RKO (cell line): Measurements from ENCODE around the gene GAB4.
"Not testable (repeated sequence)": the region's sequence is repeated elsewhere in the genome, so short reads cannot be mapped to it uniquely, and the experiment has no call there.

Experiments
- DNase-seq: peaks from one replicate; pipeline ENCODE4 v3.0.0-alpha.2; 2016; ENCODE audit warnings: low spot score

GAB4 gene

DNA sequence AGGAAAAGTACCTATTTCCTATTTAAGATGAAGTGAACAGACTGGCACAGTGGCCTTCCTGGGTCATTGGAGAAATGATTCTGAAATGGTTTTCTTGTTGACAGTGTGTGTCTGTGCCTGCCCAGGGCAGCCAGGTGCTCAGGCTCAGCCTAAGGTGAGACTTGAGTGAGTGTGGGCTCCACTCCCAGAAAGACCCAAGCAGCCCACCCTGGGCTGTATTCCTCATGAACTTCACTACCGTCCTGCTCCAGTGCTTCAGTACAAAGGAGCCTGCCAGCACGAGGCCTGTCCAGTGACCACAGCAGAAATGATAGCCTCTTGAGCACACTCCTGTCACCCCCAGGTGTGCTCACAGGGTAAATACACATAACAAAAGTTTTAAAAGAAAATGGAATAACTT, 49.5 kb downstream of the GAB4 start:
- no peak for DNase-seq

DNA sequence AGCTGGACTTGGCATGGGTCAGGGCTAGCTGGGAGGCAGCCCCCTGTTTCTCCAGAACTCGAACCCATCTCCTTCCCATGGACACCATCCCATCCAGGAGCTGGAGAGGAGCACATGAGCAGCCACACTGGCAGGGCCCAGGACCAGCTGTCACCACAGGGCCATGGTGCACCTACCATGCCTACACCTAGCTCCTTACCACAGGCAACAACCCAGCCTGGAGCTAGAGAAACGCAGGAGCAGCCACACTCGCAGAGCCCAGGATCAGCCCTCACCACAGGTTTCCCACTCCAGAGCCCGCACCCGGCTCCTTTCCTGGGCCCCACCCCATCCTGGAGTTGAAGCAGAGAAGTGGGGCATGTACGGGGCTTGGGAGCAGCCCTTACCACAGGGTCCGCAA, 50.2 kb downstream of the GAB4 start:
- no peak for DNase-seq

DNA sequence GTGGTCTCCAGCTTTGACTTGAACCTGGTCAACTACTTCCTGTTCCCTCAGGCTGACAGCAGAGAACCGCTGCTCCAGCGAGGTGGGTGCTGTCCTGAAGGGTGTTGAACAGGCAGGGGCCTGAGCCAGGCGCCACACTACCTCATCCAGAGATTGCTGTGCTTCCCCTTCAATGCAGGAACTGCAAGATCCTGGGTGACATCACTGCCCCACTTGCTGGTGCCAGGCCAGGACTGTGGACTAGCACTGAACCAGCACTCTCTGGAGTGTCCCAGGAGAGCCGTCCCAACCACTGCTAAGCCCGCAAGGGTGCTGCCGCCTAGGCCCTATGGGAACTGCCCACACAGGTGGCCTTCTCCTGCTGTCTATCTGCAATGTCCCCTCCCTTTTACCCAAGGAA, 51.7 kb downstream of the GAB4 start:
- DNase-seq, result no peak

DNA sequence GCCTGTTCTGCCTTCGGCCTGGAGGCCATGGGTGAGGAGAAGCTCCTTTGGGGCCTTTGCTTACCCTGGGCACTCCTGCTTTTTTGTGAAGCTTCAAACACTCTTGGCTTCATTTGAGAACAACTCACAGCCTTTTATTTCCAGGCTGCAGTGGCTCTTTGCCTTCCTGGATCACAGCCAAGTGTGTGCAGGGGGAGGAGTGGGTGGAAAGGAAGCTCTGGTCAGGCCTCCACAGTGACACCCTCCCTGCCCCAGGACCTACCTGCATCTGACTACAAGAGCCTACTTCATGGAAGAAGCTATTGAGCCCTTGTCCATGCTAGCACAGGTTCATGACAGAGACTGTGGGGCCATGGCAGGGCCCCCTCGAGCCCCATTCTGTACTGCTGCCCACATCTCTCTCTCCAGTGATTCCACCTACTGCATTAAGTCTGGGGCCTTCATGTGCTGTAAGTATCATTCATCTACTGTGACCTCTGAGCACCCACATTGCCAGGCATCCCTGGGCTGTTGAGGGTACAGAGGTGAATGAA, 52.3 kb downstream of the GAB4 start:
- DNase-seq, result no peak

DNA sequence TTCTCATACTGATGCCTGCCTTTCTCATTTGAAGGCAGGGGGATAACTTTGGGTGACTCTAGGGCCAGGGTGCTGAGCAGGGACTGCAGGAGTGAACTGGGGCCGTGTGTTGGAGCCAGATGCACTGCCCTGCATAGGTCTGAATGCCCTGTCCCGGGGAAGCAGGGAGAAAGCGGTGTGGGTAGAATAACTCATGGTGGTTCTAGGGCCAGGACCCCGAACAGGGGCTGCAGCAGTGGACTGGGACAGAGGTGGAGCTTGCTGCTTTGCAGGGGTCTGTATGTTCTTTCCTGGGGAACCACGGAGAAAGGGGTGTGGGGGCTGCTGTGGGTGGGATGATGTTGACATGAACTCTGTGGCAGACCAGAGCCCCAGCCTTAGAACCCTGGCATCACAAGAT, 52.9 kb downstream of the GAB4 start:
- no peak for DNase-seq

DNA sequence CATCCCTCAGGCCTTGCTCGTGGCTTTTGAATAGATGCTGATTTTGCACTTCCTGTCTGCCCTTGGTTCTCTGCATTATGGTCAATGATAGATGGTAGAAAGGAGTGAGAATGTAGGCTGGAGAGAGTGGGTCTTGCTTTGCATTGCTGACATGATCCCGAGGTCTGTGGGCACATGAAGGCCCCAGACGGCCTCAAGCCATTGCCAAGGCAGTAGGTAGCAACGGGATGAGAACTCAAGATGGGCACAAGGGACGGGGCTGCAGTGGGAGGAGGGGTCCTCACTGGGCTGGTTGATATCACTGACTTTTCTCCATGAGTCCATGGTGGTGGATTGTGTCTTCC, 54.0 kb downstream of the GAB4 start:
- no peak for DNase-seq

DNA sequence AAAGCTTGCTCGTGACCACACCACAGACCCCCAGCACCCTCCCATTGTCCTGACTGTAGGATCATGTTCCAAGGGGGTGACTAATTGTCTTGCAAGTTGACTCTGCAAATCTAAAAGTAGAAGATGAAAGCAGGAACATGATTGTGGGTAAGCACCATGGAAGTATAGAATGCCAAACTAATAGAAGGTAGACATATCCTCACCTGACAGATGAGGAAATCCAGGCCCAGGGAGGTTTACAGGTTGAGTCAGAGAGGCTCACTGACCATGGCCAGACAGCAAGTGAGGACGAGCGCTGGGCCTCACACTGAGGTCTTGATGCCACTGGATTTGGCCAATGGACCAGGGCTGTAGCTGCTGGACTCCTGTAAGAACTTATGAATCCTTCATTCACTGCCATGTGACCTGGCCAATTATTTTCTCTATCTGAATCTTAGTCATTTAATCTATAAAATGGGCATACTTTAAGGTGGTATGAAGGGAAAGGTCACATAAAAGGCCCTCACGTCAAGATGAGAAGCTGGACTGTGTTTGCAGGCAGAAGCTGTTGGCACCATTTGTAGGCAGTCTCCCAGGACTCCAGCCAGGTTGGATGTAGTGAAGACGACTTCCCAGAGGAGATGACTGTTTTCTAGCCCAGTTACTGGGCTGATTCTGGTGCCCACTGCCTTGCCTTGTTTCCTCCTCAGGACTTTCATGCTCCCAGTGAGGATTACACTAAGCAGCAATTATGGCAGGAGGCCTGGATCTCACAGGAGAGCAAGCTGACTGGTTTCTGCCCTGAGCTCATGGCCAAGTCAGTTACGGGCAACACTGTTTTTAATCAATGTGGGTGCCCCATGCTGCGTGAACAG, 54.6 kb downstream of the GAB4 start:
- DNase-seq, result no peak

GRCh38 chr22:16949561-16949960, 58.5 kb downstream of the GAB4 start:
- DNase-seq, result peak; percentile 2

GRCh38 chr22:16937811-16938210, 70.2 kb downstream of the GAB4 start:
- no peak for DNase-seq

DNA sequence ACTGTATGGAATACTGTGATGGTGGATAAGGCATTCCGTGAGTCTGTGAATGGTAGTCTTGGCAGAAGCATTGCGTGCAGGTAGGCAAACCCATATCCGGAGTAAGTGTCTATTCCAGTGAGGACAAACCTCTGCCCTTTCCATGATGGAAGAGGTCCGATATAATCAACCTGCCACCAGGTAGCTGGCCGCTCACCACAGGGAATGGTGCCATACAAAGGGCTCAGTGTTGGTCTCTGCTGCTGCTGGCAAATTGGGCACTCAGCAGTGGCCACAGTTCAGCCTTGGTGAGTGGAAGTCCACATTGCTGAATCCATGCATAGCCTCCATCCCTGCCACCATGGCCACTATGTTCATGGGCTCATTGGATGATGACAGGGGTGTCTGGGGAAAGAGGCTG, 70.8 kb downstream of the GAB4 start:
- DNase-seq, result not testable (repeated sequence)

- DNase-seq, result no peak
Observed at GRCh38 chr22:16936625-16937024, 71.4 kb downstream of the GAB4 start.

GRCh38 chr22:16935209-16935608, 72.8 kb downstream of the GAB4 start:
- DNase-seq, result no peak

- DNase-seq, result no peak
Observed at GRCh38 chr22:16933291-16934282, 74.4 kb downstream of the GAB4 start.

- DNase-seq, result peak; percentile 14
Observed at GRCh38 chr22:16932577-16932976, 75.4 kb downstream of the GAB4 start.

DNA sequence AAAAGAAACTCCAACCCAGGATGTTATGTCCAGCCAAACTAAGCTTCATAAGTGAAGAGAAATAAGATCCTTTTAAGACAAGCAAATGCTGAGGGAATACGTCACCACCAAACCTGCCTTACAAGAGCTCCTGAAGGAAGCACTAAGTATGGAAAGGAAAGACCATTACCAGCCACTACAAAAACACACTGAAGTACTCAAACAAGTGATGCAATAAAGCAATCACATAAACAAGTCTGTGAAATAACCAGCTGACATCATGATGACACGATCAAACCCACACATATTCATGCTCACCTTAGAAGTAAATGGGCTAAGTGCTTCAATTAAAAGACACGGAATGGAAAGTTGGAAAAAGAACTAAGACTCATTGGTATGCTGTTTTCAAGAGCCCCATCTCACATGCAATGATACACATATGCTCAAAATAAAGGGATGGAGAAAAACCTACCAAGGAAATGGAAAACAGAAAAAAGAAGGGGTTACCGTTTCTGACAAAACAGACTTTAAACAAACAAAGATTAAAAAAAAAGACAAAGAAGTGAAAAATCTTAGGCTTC, 82.5 kb downstream of the GAB4 start:
- no peak for DNase-seq

- DNase-seq, result no peak
Observed at GRCh38 chr22:16922706-16923105, 85.3 kb downstream of the GAB4 start.

DNA sequence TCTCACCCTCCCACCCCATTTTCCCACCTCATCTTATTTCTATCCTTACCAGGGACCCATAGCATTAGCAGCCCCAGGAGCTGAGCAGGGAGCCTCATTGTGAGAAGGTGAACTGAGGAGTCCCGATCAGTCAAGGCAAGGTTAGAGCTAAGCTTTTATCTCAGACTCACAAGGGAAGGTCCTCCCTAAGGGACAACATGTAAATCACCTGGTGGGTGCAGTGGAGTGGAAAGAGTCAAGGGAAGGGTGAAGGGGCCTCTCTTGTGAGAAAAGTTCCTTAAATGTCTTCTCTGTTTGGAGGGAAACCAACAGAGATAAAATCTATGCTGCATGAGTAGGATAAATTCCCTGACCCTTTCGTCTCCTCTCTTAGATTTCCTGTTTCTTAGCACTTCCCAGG, 85.9 kb downstream of the GAB4 start:
- DNase-seq, result no peak

DNA sequence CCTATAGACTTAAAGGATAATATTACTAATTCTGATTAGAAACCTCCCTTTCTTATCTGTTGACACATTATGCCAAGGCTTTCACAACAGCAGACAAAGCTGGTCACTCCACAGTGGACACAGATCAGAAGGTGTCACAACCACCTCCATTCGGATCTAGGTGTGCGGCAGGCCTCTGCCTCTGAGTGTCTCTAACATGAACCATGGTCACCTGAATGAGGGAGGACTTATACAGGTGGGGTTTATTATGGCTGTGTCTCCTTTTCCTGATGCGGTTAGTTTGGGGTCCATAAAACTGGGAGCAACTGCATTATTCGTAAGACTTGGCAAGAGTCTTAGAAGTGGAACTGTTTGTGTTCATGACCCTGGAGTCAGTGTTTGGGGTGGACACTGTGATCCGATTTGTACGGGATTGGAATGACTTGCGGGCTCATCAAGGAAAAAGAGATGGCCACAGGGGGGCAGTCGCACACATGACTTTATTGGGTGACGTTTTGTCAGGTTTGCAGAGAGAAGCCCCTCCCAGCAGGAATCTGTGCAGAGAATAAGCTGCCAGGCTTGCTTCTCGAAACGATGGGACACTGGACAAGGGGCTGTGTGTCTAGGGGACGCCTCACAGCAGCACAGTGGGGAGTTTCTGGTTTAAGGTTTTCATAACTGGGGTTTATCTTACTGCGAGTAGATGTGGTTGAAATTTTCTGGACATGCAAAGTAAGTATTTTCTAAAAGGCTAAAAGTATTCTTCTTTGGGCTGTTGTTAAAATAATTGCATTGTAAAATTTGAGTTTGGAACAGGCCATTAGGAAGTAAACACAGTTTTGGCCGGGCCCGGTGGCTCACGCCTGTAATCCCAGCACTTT, 90.6 kb downstream of the GAB4 start:
- DNase-seq, result peak; percentile 57

DNA sequence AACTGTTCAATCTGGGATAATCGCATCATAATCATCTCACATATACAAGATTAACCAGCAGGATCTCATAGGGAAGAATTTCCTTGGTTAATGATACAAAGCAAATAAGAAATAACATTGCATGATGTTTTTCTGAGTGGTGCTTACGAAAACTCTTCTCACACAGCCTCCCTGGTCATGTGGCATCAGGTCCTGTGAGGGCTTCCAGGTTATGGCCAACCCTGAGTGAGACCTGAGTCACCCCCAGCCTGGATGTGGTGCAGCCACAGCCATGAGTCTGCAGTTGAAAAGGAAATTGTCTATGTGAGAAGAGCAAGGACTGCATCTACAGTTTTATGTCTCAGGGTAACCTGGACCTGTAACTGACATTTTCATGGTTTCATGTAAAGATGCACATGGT, 92.3 kb downstream of the GAB4 start:
- DNase-seq, result peak; percentile 29

DNA sequence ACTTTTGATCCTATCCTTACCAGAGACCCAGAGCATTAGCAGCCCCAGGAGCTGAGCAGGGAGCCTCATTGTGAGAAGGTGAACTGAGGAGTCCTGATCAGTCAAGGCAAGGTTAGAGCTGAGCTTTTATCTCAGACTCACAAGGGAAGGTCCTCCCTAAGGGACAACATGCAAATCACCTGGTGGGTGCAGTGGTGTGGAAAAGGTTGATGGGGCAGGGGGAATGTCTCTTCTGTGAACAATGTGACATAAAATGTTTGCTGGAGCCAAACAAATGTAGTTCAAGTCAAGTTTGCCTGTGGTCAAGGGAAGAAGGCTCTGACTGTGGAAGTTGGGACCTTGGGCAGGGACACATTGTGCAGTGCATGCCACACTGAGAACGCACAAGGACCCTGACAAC, 93.1 kb downstream of the GAB4 start:
- not testable (repeated sequence) for DNase-seq

DNA sequence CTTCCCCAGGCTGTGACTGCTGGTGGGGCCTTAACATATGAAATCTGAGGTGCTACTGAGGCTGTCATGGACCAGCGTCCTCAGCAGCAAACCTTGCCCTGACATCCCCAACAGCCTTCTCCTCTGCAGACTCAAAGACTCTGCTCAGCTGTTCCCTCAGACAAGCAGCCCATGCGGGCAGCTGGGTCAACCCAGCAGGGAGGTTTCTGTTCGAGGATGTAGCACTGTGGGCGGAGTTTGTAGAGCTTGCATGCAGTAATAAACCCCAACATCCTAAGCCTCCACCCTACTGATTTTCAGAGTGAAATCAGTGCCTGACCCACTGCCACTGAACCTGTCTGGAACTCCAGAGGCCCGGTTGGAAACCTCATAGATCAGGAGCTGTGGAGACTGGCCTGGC, 94.0 kb downstream of the GAB4 start:
- DNase-seq, result no peak

DNA sequence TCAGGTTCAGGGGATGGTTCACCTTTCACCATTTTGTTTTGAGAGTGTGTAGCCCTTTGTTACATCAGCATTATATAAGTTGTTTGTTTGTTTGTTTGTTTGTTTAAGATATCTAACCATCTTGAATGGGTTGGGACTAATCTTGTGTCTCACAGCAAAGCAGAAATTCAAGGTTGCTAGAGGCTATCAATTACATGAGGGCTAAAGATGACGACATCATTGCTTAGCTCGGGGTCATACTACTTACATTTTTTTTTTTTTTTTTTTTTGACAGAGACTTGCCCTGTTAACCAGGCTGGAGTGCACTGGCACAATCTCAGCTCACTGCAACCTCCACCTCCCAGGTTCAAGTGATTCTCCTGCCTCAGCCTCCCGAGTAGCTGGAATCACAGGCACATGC, 95.7 kb downstream of the GAB4 start:
- no peak for DNase-seq
